ENCODE results near the gene TRERF1. TPM values are rescaled to one million over a fixed set of nuclear protein-coding genes. Genes with fewer than 3 reads are reported as not detected.

The TRERF1 gene
- total and polyA plus RNA-seq, 7 donors = 0.21 to 0.99 (median 0.44) TPM

DNA sequence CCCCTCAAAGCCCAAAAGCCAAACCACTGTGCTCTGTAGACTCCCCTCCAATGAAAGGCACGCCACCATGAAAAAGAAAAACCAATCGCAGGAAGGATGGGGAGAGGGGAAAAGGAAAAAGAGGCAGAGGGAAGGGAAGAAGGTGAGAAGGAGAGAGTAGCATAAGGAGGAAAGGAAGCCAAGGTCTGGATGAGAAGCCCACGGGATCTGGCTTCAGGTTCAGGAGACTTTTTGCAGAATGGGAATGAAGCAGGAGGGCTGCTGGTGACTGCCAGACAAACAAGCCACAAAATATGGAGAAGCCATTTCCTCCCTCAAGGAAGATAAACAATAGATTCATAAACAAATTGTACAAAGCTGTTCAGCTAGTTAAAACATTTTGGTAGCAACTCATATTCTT lies 155.1 kb downstream of the TRERF1 start:
- 71 to 87% (median 80%) methylated on average over 3 of the region's 3 CpGs for WGBS, 3 donors
- ATAC-seq (no peak), DNase-seq (no peak)
- no peak overlapping the region for H3K27ac ChIP-seq
- H3K4me1 ChIP-seq = no peaks in the 10 kb centered on the region
- no peaks in the 10 kb centered on the region for H3K27me3 ChIP-seq (ENCODE audit: insufficient read depth in 3 of 3, low read length in 2 of 3)
- TF ChIP-seq, protein P1, sequence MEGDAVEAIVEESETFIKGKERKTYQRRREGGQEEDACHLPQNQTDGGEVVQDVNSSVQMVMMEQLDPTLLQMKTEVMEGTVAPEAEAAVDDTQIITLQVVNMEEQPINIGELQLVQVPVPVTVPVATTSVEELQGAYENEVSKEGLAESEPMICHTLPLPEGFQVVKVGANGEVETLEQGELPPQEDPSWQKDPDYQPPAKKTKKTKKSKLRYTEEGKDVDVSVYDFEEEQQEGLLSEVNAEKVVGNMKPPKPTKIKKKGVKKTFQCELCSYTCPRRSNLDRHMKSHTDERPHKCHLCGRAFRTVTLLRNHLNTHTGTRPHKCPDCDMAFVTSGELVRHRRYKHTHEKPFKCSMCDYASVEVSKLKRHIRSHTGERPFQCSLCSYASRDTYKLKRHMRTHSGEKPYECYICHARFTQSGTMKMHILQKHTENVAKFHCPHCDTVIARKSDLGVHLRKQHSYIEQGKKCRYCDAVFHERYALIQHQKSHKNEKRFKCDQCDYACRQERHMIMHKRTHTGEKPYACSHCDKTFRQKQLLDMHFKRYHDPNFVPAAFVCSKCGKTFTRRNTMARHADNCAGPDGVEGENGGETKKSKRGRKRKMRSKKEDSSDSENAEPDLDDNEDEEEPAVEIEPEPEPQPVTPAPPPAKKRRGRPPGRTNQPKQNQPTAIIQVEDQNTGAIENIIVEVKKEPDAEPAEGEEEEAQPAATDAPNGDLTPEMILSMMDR (IDR thresholded peaks at IDR 0.05) = no peak
- H3K9me3 ChIP-seq = no peaks in the 10 kb centered on the region
- H3K36me3 ChIP-seq (ENCODE audit: insufficient read depth in 1 of 2, low read depth in 1 of 2) = no peaks in the 10 kb centered on the region
- H3K4me3 ChIP-seq = no peak overlapping the region
- intact Hi-C loops (cut with DNase I) = no loop called here

DNA sequence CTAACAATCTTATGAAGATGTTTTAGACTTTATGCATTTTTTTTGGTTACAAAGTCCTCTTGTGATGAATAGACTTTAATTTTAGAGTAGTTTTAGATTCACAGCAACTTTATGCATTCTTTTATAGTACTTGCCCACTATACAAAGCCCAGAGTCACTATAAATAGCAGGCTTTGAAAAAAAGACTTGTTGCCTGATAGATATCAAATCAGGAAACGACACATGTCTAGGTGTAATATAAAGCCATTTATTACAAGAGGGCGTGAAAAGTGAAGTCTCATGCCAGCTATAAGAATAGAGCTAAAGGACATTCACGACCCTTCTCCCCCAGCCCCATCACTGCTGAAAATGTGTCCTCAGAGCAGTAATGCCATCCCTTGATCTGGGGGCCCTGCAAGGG lies 156.0 kb downstream of the TRERF1 start:
- 74 to 87% (median 83%) methylated on average over 3 of the region's 3 CpGs for WGBS, 3 donors
- no peak overlapping the region for H3K27ac ChIP-seq
- no peaks in the 10 kb centered on the region for H3K27me3 ChIP-seq (ENCODE audit: insufficient read depth in 3 of 3, low read length in 2 of 3)
- no peaks in the 10 kb centered on the region for H3K9me3 ChIP-seq
- DNase-seq = no peak
- TF ChIP-seq, protein P1 (IDR thresholded peaks at IDR 0.05) = no peak
- no peak for ATAC-seq
- intact Hi-C loops (cut with DNase I) = no loop called here
- no peaks in the 10 kb centered on the region for H3K36me3 ChIP-seq (ENCODE audit: insufficient read depth in 1 of 2, low read depth in 1 of 2)
- H3K4me1 ChIP-seq = no peaks in the 10 kb centered on the region
- H3K4me3 ChIP-seq = no peak overlapping the region

DNA sequence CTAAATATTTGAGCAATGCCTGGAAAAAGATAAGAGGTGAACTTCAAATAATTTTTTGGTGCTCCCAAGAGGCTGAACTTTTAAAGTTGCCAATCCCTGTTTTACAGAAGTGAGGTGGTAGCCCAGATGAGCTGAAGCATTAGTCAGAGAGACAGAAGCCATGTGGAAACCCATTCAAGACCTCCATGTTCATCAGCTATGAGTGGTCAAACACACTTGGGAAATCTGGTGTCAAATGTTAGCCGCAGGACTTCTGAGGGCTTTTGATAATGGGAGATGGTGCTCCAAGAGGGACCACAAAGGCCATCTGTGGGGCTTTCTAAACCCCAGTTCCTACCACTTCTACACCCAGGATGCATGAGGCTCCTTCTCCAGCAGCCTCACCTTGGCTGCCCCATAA lies 156.5 kb downstream of the TRERF1 start:
- no peak for ATAC-seq
- H3K4me3 ChIP-seq = no peak overlapping the region
- H3K36me3 ChIP-seq (ENCODE audit: insufficient read depth in 1 of 2, low read depth in 1 of 2) = no peaks in the 10 kb centered on the region
- intact Hi-C loops (cut with DNase I) = no loop called here
- no peak for DNase-seq
- no peaks in the 10 kb centered on the region for H3K4me1 ChIP-seq
- WGBS, 3 donors = 94 to 100% (median 98%) methylated on average over 1 of the region's 1 CpG
- TF ChIP-seq, protein P1 (IDR thresholded peaks at IDR 0.05) = no peak
- no peak overlapping the region for H3K27ac ChIP-seq
- no peaks in the 10 kb centered on the region for H3K9me3 ChIP-seq
- H3K27me3 ChIP-seq (ENCODE audit: insufficient read depth in 3 of 3, low read length in 2 of 3) = no peaks in the 10 kb centered on the region

DNA sequence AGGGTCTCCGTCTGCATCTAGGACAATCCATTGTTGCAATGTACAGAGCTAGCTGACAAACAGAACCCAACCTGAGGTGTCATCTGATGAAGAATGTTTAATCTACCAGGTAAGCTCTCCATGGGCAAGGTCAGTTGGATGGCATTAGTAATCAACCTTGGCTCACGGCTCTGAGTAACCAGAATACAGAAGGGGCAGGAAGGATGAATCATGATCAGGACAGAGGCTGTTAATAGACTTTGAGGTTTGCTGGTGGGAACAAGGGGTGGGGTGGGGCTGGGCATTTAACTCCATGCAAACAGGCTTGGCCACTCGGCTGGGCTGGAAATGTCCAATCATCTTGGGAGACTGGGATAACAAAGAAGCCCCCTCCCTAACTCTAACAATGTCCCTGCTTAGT lies 157.0 kb downstream of the TRERF1 start:
- Histone ChIP-seq H3K27ac (no peak overlapping the region), H3K36me3 (ENCODE audit: insufficient read depth in 1 of 2, low read depth in 1 of 2) (no peaks in the 10 kb centered on the region), H3K4me3 (no peak overlapping the region), H3K4me1 (no peaks in the 10 kb centered on the region), H3K27me3 (ENCODE audit: insufficient read depth in 3 of 3, low read length in 2 of 3) (no peaks in the 10 kb centered on the region), H3K9me3 (no peaks in the 10 kb centered on the region)
- TF ChIP-seq, protein P1 (IDR thresholded peaks at IDR 0.05) = no peak
- no peak for DNase-seq
- 85 to 88% (median 87%) methylated on average over 3 of the region's 3 CpGs for WGBS, 3 donors
- ATAC-seq = no peak
- intact Hi-C loops (cut with DNase I) = no loop called here

DNA sequence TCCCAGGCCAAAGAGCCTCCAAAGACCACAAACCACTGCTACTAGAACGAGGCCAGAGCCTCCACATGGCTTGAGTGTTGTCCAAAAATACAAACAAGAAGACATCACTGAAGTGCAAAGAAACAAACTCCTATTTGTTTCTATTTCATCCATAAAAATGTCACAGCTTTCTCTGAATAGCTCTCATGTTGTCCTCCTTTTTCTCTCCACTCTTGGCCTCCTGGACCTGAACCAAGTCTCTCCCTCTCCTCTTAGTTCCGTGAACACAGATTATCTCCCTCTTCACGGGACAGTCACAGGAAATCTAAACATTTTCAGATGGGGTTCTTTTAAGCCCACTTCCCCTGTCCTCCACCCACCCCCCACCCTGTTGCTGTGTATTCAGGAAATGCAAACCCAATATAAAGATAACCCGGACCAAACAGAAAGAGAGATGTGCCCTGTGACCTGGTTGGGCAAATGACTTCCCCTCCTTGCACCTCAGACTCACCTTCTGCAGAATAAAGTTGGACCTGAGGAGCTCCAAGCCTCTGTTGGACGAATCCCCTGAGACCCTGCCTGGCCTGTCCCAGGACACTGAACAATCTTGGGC lies 158.2 kb downstream of the TRERF1 start:
- intact Hi-C loops (cut with DNase I) = no loop called here
- Histone ChIP-seq H3K27me3 (ENCODE audit: insufficient read depth in 3 of 3, low read length in 2 of 3) (no peaks in the 10 kb centered on the region), H3K4me3 (no peak overlapping the region), H3K9me3 (no peaks in the 10 kb centered on the region), H3K27ac (no peak overlapping the region), H3K36me3 (ENCODE audit: insufficient read depth in 1 of 2, low read depth in 1 of 2) (no peaks in the 10 kb centered on the region), H3K4me1 (no peaks in the 10 kb centered on the region)
- TF ChIP-seq, protein P1 (IDR thresholded peaks at IDR 0.05) = no peak
- WGBS, 3 donors = 68 to 69% (median 69%) methylated on average over 5 of the region's 5 CpGs
- ATAC-seq (no peak), DNase-seq (no peak)
